ENCODE measurements around the gene CD151. TPM values are rescaled to one million over a fixed set of nuclear protein-coding genes. Genes with fewer than 3 reads are reported as not detected.

CD151 gene
- total RNA-seq, 4 donors from 2014 or later = 135 to 326 (median 298) TPM

GRCh38 chr11:812390-812789 is 20.4 kb upstream of the CD151 start:
- no peak for DNase-seq
- 90 to 98% methylated on average over 3 of the region's 3 CpGs for whole genome bisulfite sequencing, 2 donors
- TF ChIP-seq POLR2A (IDR thresholded peaks at IDR 0.05) (no peak), CTCF (IDR thresholded peaks at IDR 0.05) (no peak)
- peaks cover 22 to 24% of the 10 kb centered on the region in 2 donors for H3K36me3 ChIP-seq
- H3K9me3 ChIP-seq = no peaks in the 10 kb centered on the region
- peaks cover 17 to 23% of the 10 kb centered on the region in 2 donors for H3K4me1 ChIP-seq
- H3K27ac ChIP-seq = no peak overlapping the region
- no peak overlapping the region for H3K4me3 ChIP-seq (replicated peaks in 1 of 3)
- H3K27me3 ChIP-seq = no peaks in the 10 kb centered on the region
- intact Hi-C loops (cut with DNase I) = no loop called here

- no peaks in the 10 kb centered on the region for H3K9me3 ChIP-seq
- 85 to 89% methylated on average over 5 to 6 of the region's 6 CpGs for WGBS, 2 donors
- H3K36me3 ChIP-seq = peaks cover 22 to 24% of the 10 kb centered on the region in 2 donors
- H3K27ac ChIP-seq = no peak overlapping the region
- no peaks in the 10 kb centered on the region for H3K27me3 ChIP-seq
- H3K4me1 ChIP-seq = peaks cover 16 to 23% of the 10 kb centered on the region in 2 donors
- DNase-seq = no peak
- no peak overlapping the region for H3K4me3 ChIP-seq (replicated peaks in 1 of 3)
- TF ChIP-seq CTCF (IDR thresholded peaks at IDR 0.05) = no peak
- TF ChIP-seq POLR2A (IDR thresholded peaks at IDR 0.05) = no peak
- intact Hi-C loops (cut with DNase I) = no loop called here
Observed at GRCh38 chr11:813072-813455, 19.7 kb upstream of the CD151 start.

- intact Hi-C loops (cut with DNase I) = no loop called here
- H3K27me3 ChIP-seq = no peaks in the 10 kb centered on the region
- no peaks in the 10 kb centered on the region for H3K9me3 ChIP-seq
- H3K27ac ChIP-seq = no peak overlapping the region
- H3K4me1 ChIP-seq = peaks cover 12 to 23% of the 10 kb centered on the region in 2 donors
- H3K4me3 ChIP-seq (replicated peaks in 1 of 3) = no peak overlapping the region
- H3K36me3 ChIP-seq = peaks cover 22 to 24% of the 10 kb centered on the region in 2 donors
- WGBS, 2 donors = 80 to 87% methylated on average over 7 to 9 of the region's 9 CpGs
- DNase-seq = no peak
- TF ChIP-seq POLR2A (IDR thresholded peaks at IDR 0.05) = no peak
- TF ChIP-seq CTCF (IDR thresholded peaks at IDR 0.05) = no peak
Observed at GRCh38 chr11:813456-814096, 19.2 kb upstream of the CD151 start.

GRCh38 chr11:815675-816432 is 16.9 kb upstream of the CD151 start:
- intact Hi-C loops (cut with DNase I) = no loop called here
- H3K4me1 ChIP-seq = peaks cover 17 to 22% of the 10 kb centered on the region in 2 donors
- H3K9me3 ChIP-seq = no peaks in the 10 kb centered on the region
- WGBS, 2 donors = 84 to 96% methylated on average over 7 to 9 of the region's 11 CpGs
- peak overlapping the region in 1 of 3 donors; percentile 24 for H3K27ac ChIP-seq
- H3K27me3 ChIP-seq = no peaks in the 10 kb centered on the region
- DNase-seq = no peak
- TF ChIP-seq CTCF (IDR thresholded peaks at IDR 0.05) (no peak), POLR2A (IDR thresholded peaks at IDR 0.05) (no peak)
- peaks cover 22 to 24% of the 10 kb centered on the region in 2 donors for H3K36me3 ChIP-seq
- H3K4me3 ChIP-seq (replicated peaks in 1 of 3) = no peak overlapping the region

- TF ChIP-seq POLR2A (IDR thresholded peaks at IDR 0.05) = no peak
- no peak for TF ChIP-seq CTCF (IDR thresholded peaks at IDR 0.05)
- DNase-seq = no peak
- peaks cover 22 to 24% of the 10 kb centered on the region in 2 donors for H3K36me3 ChIP-seq
- no peaks in the 10 kb centered on the region for H3K27me3 ChIP-seq
- H3K4me1 ChIP-seq = peaks cover 17 to 22% of the 10 kb centered on the region in 2 donors
- H3K27ac ChIP-seq = no peak overlapping the region
- intact Hi-C loops (cut with DNase I) = no loop called here
- WGBS, 2 donors = 82 to 85% methylated on average over 11 of the region's 11 CpGs
- H3K4me3 ChIP-seq (replicated peaks in 1 of 3) = no peak overlapping the region
- H3K9me3 ChIP-seq = no peaks in the 10 kb centered on the region
Observed at GRCh38 chr11:816433-816779, 16.3 kb upstream of the CD151 start.

All from thyroid gland (tissue), 4 donors.